SU-DHL-6 (cell line): ENCODE measurements around the gene APOBEC3B.

Experiments used
- H2AFZ ChIP-seq: fragments of 200-600 bp; sonication (generic); 2 replicates; pipeline ENCODE4 v1.6.1; 2014; ENCODE audit warnings: low read depth, mild to moderate bottlenecking, moderate library complexity, mixed read lengths, antibody characterized with exemption, low read length; ENCODE audit not compliant: severe bottlenecking
- H3F3A ChIP-seq: fragments of 200-600 bp; shearing (Covaris generic); 2 replicates; pipeline ENCODE4 v1.6.0; 2016; ENCODE audit warnings: antibody characterized with exemption, mild to moderate bottlenecking; ENCODE audit not compliant: insufficient read depth
- H3K27ac ChIP-seq: fragments of 200-600 bp; sonication (generic); 2 replicates; pipeline ENCODE4 v1.5.1; 2016; ENCODE audit warnings: low read depth, mild to moderate bottlenecking, low read length, moderate library complexity, mixed read lengths
- H3K27me3 ChIP-seq: fragments of 200-600 bp; sonication (generic), shearing (Covaris generic); 2 replicates; pipeline ENCODE4 v1.6.0; 2014; ENCODE audit warnings: mild to moderate bottlenecking, low read length
- H3K36me3 ChIP-seq: fragments of 200-600 bp; sonication (generic); 2 replicates; pipeline ENCODE4 v1.6.1; 2014; ENCODE audit warnings: mild to moderate bottlenecking, low read length, mixed read lengths
- H3K4me2 ChIP-seq: fragments of 300-600, 200-600 bp; shearing (Covaris generic), sonication (generic); 2 replicates; pipeline ENCODE4 v1.6.0; 2014; ENCODE audit warnings: low read length, low read depth, mild to moderate bottlenecking; ENCODE audit not compliant: poor library complexity, severe bottlenecking
- H3K4me3 ChIP-seq: fragments of 200-600 bp; sonication (generic); 2 replicates; pipeline ENCODE4 v1.5.1; 2014; ENCODE audit warnings: antibody characterized with exemption, low read length, mild to moderate bottlenecking, mixed read lengths; ENCODE audit not compliant: insufficient read depth, poor library complexity, severe bottlenecking
- H3K79me2 ChIP-seq: fragments of 200-600 bp; sonication (generic); 2 replicates; pipeline ENCODE4 v1.6.1; 2014; ENCODE audit warnings: mild to moderate bottlenecking, low read length, moderate library complexity; ENCODE audit not compliant: insufficient read depth
- H3K9ac ChIP-seq: fragments of 200-600 bp; sonication (generic); 2 replicates; pipeline ENCODE4 v1.7.0; 2014; ENCODE audit warnings: mild to moderate bottlenecking, low read length
- H3K9me2 ChIP-seq: fragments of 200-600 bp; sonication (generic); replicated peaks from 2 replicates; pipeline ENCODE4 v1.6.1; 2014; ENCODE audit warnings: low read length; ENCODE audit not compliant: insufficient read depth
- H3K9me3 ChIP-seq: fragments of 200-600 bp; sonication (generic); 2 replicates; pipeline ENCODE4 v1.6.1; 2014; ENCODE audit warnings: low read length, mixed read lengths; ENCODE audit not compliant: insufficient read depth
- H4K20me1 ChIP-seq: fragments of 200-600 bp; sonication (generic); 2 replicates; pipeline ENCODE4 v1.6.1; 2014; ENCODE audit warnings: low read depth, mild to moderate bottlenecking, antibody characterized with exemption, low read length, moderate library complexity, mixed read lengths
- CTCF ChIP-seq: fragments of 200-600 bp; sonication (generic); IDR thresholded peaks from one replicate; pipeline ENCODE4 v1.5.1; 2017; ENCODE audit warnings: antibody characterized with exemption, mild to moderate bottlenecking, low read length, moderate library complexity; ENCODE audit not compliant: insufficient read depth, poor library complexity, severe bottlenecking
- EZH2phosphoT487 ChIP-seq: fragments of 200-600 bp; sonication (generic), shearing (Covaris generic); conservative IDR thresholded peaks from 2 replicates; pipeline ENCODE4 v1.6.1; 2018; ENCODE audit warnings: mild to moderate bottlenecking, antibody characterized with exemption, low read length, moderate library complexity, mixed read lengths

APOBEC3B gene

GRCh38 chr22:38965614-38966379, 16.4 kb upstream of the APOBEC3B start:
- Histone ChIP-seq H3K36me3 (no peaks in the 10 kb centered on the region), H3K9me2 (no peaks in the 10 kb centered on the region), H4K20me1 (no peaks in the 10 kb centered on the region), H2AFZ (no peak overlapping the region), H3K4me2 (no peak overlapping the region), H3K27me3 (no peaks in the 10 kb centered on the region), H3K79me2 (no peaks in the 10 kb centered on the region), H3K27ac (no peak overlapping the region), H3K9me3 (no peaks in the 10 kb centered on the region), H3K9ac (no peak overlapping the region), H3F3A (no peaks in the 10 kb centered on the region), H3K4me3 (no peak overlapping the region)
- no peak for TF ChIP-seq EZH2phosphoT487
- no peak for TF ChIP-seq CTCF

GRCh38 chr22:38966380-38966702, 15.8 kb upstream of the APOBEC3B start:
- Histone ChIP-seq H3K36me3 (no peaks in the 10 kb centered on the region), H3K27me3 (no peaks in the 10 kb centered on the region)

DNA sequence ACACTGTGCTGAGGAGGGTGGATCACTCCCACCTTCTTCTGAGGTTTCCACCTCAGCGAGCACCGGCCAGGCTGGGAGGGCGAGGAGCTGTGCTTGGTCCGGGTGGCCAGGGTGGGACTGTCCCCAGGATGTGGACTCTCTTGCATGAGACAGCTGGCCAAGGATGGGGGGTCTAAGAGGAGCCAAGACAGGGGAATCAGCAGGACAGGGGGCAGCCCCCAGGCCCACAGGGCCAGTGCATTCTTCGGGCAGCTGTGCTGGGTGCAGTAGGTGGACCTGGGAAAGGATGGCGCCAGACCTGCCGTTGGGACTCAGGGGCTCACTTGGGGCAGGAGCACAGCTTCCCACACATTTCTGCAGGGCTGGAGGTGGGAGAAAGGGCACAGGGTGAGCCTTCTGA, 15.2 kb upstream of the APOBEC3B start:
- H3K4me3 ChIP-seq, result no peak overlapping the region
- TF ChIP-seq EZH2phosphoT487 (no peak), CTCF (no peak)
- H2AFZ ChIP-seq, result no peak overlapping the region
- no peaks in the 10 kb centered on the region for H4K20me1 ChIP-seq
- H3K27ac ChIP-seq, result no peak overlapping the region
- no peaks in the 10 kb centered on the region for H3K9me2 ChIP-seq
- H3F3A ChIP-seq, result no peaks in the 10 kb centered on the region
- no peaks in the 10 kb centered on the region for H3K9me3 ChIP-seq
- H3K79me2 ChIP-seq, result no peaks in the 10 kb centered on the region
- no peak overlapping the region for H3K9ac ChIP-seq
- no peak overlapping the region for H3K4me2 ChIP-seq
- no peaks in the 10 kb centered on the region for H3K27me3 ChIP-seq
- H3K36me3 ChIP-seq, result no peaks in the 10 kb centered on the region

More at GRCh38 chr22:38966380-38966702, 15.8 kb upstream of the APOBEC3B start:
- no peak for TF ChIP-seq EZH2phosphoT487
- TF ChIP-seq CTCF, result no peak
- no peak overlapping the region for H3K4me3 ChIP-seq
- H3F3A ChIP-seq, result no peaks in the 10 kb centered on the region
- H3K9ac ChIP-seq, result no peak overlapping the region
- H3K4me2 ChIP-seq, result no peak overlapping the region
- no peak overlapping the region for H3K27ac ChIP-seq
- no peaks in the 10 kb centered on the region for H4K20me1 ChIP-seq
- H3K9me2 ChIP-seq, result no peaks in the 10 kb centered on the region
- H2AFZ ChIP-seq, result no peak overlapping the region
- H3K9me3 ChIP-seq, result no peaks in the 10 kb centered on the region
- no peaks in the 10 kb centered on the region for H3K79me2 ChIP-seq
